HEK293T (cell line): ENCODE measurements around the gene SNX18.

Source experiments
- CTCF ChIA-PET: fragments of 350-600 bp; formaldehyde crosslinking; extraction: SDS; loops from one replicate; lab custom pipeline; 2021; ENCODE audit warnings: antibody characterized with exemption, inconsistent platforms; lab: Yijun Ruan, JAX
- POLR2A ChIA-PET: fragments of 350-600 bp; formaldehyde crosslinking; extraction: SDS; loops from one replicate; lab custom pipeline; 2020; ENCODE audit warnings: antibody characterized with exemption, inconsistent platforms; lab: Yijun Ruan, JAX
- DNase-seq: peaks from one replicate; pipeline ENCODE4 v3.0.0; 2012; ENCODE audit warnings: mixed read lengths; ENCODE audit errors: extremely low spot score
- ARNT ChIP-seq: fragments of 450-650 bp; IDR thresholded peaks from 2 replicates; pipeline ENCODE4 v1.6.1; 2017; ENCODE audit warnings: mild to moderate bottlenecking
- BHLHE40 ChIP-seq: fragments of 450-650 bp; IDR thresholded peaks from 2 replicates; pipeline ENCODE4 v1.6.1; 2016; ENCODE audit warnings: mild to moderate bottlenecking, moderate library complexity, borderline replicate concordance
- CTBP1 ChIP-seq: fragments of 450-650 bp; IDR thresholded peaks from 2 replicates; pipeline ENCODE4 v1.6.1; 2016; ENCODE audit warnings: borderline replicate concordance
- ELF4 ChIP-seq: fragments of 450-650 bp; IDR thresholded peaks from 2 replicates; pipeline ENCODE4 v1.6.1; 2017; ENCODE audit warnings: antibody characterized with exemption
- FOXA1 ChIP-seq: fragments of 450-650 bp; IDR thresholded peaks from 2 replicates; pipeline ENCODE4 v1.6.1; 2016; ENCODE audit warnings: mild to moderate bottlenecking
- FOXK2 ChIP-seq: fragments of 450-650 bp; IDR thresholded peaks from 2 replicates; pipeline ENCODE4 v1.6.1; 2016; ENCODE audit warnings: mild to moderate bottlenecking
- FOXM1 ChIP-seq: fragments of 450-650 bp; IDR thresholded peaks from 2 replicates; pipeline ENCODE4 v1.6.1; 2017; ENCODE audit warnings: mild to moderate bottlenecking, borderline replicate concordance
- HDGF ChIP-seq: fragments of 450-650 bp; IDR thresholded peaks from 2 replicates; pipeline ENCODE4 v1.6.1; 2017; ENCODE audit warnings: antibody characterized with exemption, borderline replicate concordance
- L3MBTL2 ChIP-seq: fragments of 450-650 bp; conservative IDR thresholded peaks from 2 replicates; pipeline ENCODE4 v1.6.1; 2016; ENCODE audit warnings: mild to moderate bottlenecking
- LEF1 ChIP-seq: fragments of 450-650 bp; IDR thresholded peaks from 2 replicates; pipeline ENCODE4 v1.6.1; 2017; ENCODE audit warnings: mild to moderate bottlenecking, borderline replicate concordance
- NFRKB ChIP-seq: fragments of 450-650 bp; IDR thresholded peaks from 2 replicates; pipeline ENCODE4 v1.6.1; 2016; ENCODE audit warnings: mild to moderate bottlenecking, moderate library complexity
- PKNOX1 ChIP-seq: fragments of 450-650 bp; IDR thresholded peaks from 2 replicates; pipeline ENCODE4 v1.6.1; 2016
- SP1 ChIP-seq: fragments of 450-650 bp; IDR thresholded peaks from 2 replicates; pipeline ENCODE4 v1.6.1; 2017
- SUZ12 ChIP-seq: fragments of 450-650 bp; IDR thresholded peaks from 2 replicates; pipeline ENCODE4 v1.6.1; 2016; ENCODE audit warnings: mild to moderate bottlenecking
- TARDBP ChIP-seq: fragments of 450-650 bp; IDR thresholded peaks from 2 replicates; pipeline ENCODE4 v1.6.1; 2016
- ZNF384 ChIP-seq: fragments of 450-650 bp; IDR thresholded peaks from 2 replicates; pipeline ENCODE4 v1.6.1; 2016

Gene SNX18

GRCh38 chr5:54553659-54554207 lies 36.2 kb downstream of the SNX18 start:
- TF ChIP-seq ZNF384, result no peak
- TF ChIP-seq HDGF, result no peak
- no peak for TF ChIP-seq FOXM1
- TF ChIP-seq LEF1, result no peak
- no peak for TF ChIP-seq L3MBTL2
- TF ChIP-seq FOXK2, result no peak
- no peak for TF ChIP-seq CTBP1
- no peak for TF ChIP-seq PKNOX1
- no peak for TF ChIP-seq NFRKB
- no peak for TF ChIP-seq TARDBP
- TF ChIP-seq SUZ12, result no peak
- no peak for TF ChIP-seq ARNT
- TF ChIP-seq SP1, result no peak
- no peak for TF ChIP-seq FOXA1
- no peak for TF ChIP-seq ELF4
- TF ChIP-seq BHLHE40, result no peak
- CTCF ChIA-PET, result no interaction called here
- no peak for DNase-seq
- POLR2A ChIA-PET, result no interaction called here

GRCh38 chr5:54556141-54556540 lies 38.6 kb downstream of the SNX18 start:
- ChIA-PET POLR2A (no interaction called here), CTCF (no interaction called here)

GRCh38 chr5:54558362-54558761 lies 40.8 kb downstream of the SNX18 start:
- DNase-seq, result no peak
- ChIA-PET CTCF (no interaction called here), POLR2A (no interaction called here)
- TF ChIP-seq TARDBP (no peak), NFRKB (no peak), SUZ12 (no peak), FOXM1 (no peak), HDGF (no peak)

More at GRCh38 chr5:54556141-54556540, 38.6 kb downstream of the SNX18 start:
- no peak for DNase-seq
- TF ChIP-seq FOXM1 (no peak), ZNF384 (no peak), SUZ12 (no peak), ELF4 (no peak), HDGF (no peak), L3MBTL2 (no peak), FOXK2 (no peak), TARDBP (no peak)

- ChIA-PET POLR2A (no interaction called here), CTCF (no interaction called here)
- no peak for DNase-seq
- TF ChIP-seq FOXM1 (no peak), ELF4 (no peak), FOXK2 (no peak), TARDBP (no peak), BHLHE40 (no peak), HDGF (no peak), ARNT (no peak), NFRKB (no peak), SUZ12 (no peak), CTBP1 (no peak)
These were observed 44.1 kb downstream of the SNX18 start for GRCh38 chr5:54561651-54562050.

- CTCF ChIA-PET, result no interaction called here
- DNase-seq, result no peak
- TF ChIP-seq SP1, result no peak
- TF ChIP-seq ZNF384, result no peak
- POLR2A ChIA-PET, result no interaction called here
These were observed 45.7 kb downstream of the SNX18 start for GRCh38 chr5:54563083-54563761.

- no peak for TF ChIP-seq L3MBTL2
- TF ChIP-seq ELF4, result no peak
- TF ChIP-seq BHLHE40, result no peak
- no peak for TF ChIP-seq FOXK2
- no peak for TF ChIP-seq LEF1
- no peak for TF ChIP-seq ARNT
- TF ChIP-seq NFRKB, result no peak
- no peak for TF ChIP-seq SUZ12
- TF ChIP-seq TARDBP, result no peak
- TF ChIP-seq ZNF384, result no peak
- no peak for TF ChIP-seq FOXM1
- no peak for TF ChIP-seq PKNOX1
- TF ChIP-seq FOXA1, result no peak
- no peak for TF ChIP-seq HDGF
- no peak for DNase-seq
- POLR2A ChIA-PET, result no interaction called here
- CTCF ChIA-PET, result no interaction called here
These were observed 50.4 kb downstream of the SNX18 start for GRCh38 chr5:54567996-54568395.

- TF ChIP-seq NFRKB, result no peak
- TF ChIP-seq CTBP1, result no peak
- no peak for TF ChIP-seq LEF1
- no peak for TF ChIP-seq HDGF
- TF ChIP-seq FOXK2, result no peak
- no peak for TF ChIP-seq L3MBTL2
- TF ChIP-seq PKNOX1, result no peak
- TF ChIP-seq TARDBP, result no peak
- TF ChIP-seq SP1, result no peak
- no peak for TF ChIP-seq ZNF384
- TF ChIP-seq ELF4, result no peak
- TF ChIP-seq FOXA1, result no peak
- TF ChIP-seq ARNT, result no peak
- no peak for DNase-seq
- ChIA-PET POLR2A (no interaction called here), CTCF (no interaction called here)
These were observed 53.4 kb downstream of the SNX18 start for GRCh38 chr5:54570916-54571315.
